BJ (cell line): ENCODE data around the gene HSD11B1L. TPM values are rescaled to one million over a fixed set of nuclear protein-coding genes. Genes with fewer than 3 reads are reported as not detected.
"Not testable (repeated sequence)": the region's sequence is repeated elsewhere in the genome, so short reads cannot be mapped to it uniquely, and the experiment has no call there.

Experiments
- CTCF ChIA-PET: fragments of 350-600 bp; formaldehyde crosslinking; extraction: SDS; loops from one replicate; lab custom pipeline; 2021; ENCODE audit warnings: antibody characterized with exemption, inconsistent platforms; lab: Yijun Ruan, JAX
- POLR2A ChIA-PET: fragments of 300-600 bp; sonication (Branson Sonifier 250); formaldehyde crosslinking; extraction: SDS; loops from one replicate; lab custom pipeline; 2021; ENCODE audit warnings: antibody characterized with exemption; lab: Charles Lee
- DNase-seq: peaks from one replicate; pipeline ENCODE4 v3.0.0-alpha.2; 2011; ENCODE audit warnings: low read depth
- H3K27me3 ChIP-seq: 2 replicates; pipeline ENCODE4 v1.6.0; 2011; ENCODE audit warnings: low read length; ENCODE audit not compliant: control insufficient read depth, insufficient read depth
- H3K36me3 ChIP-seq: 2 replicates; pipeline ENCODE4 v1.5.1; 2011; ENCODE audit warnings: low read length; ENCODE audit not compliant: control insufficient read depth, insufficient read depth
- H3K4me3 ChIP-seq: 2 replicates; pipeline ENCODE4 v1.5.1; 2011; ENCODE audit warnings: low read depth, mild to moderate bottlenecking, control low read depth, low read length
- CTCF ChIP-seq: IDR thresholded peaks from 2 replicates; pipeline ENCODE4 v1.5.1; 2011; ENCODE audit warnings: low read depth, mild to moderate bottlenecking, control low read depth, inconsistent platforms, low read length, moderate library complexity; ENCODE audit not compliant: insufficient read depth
- polyA plus RNA-seq: library from polyadenylated mRNA; depleted of rRNA; stranded (reverse); fragments of >200 nt; gene quantifications from 2 replicates; pipeline ENCODE4 v1.2.3, GENCODE V29; 2011; rRNA removed

The HSD11B1L gene
- polyA plus RNA-seq, 1 experiment, result 5.6 TPM

GRCh38 chr19:5719961-5720790, 39.3 kb downstream of the HSD11B1L start, which contains the start of the genes CATSPERD and LONP1:
TSS of gene CATSPERD (plus strand) at chr19:5720637. CDS start at chr19:5720738, 101 bp downstream.
TSS of gene LONP1 (minus strand) at chr19:5720146. CDS start at chr19:5720132, 14 bp downstream.
- Histone ChIP-seq H3K4me3 (peak within 1 kb of the TSS; percentile 94), H3K36me3 (no peaks in the 10 kb centered on the region), H3K27me3 (no peaks in the 10 kb centered on the region)
- peak; percentile 89 for DNase-seq
- CTCF ChIA-PET, result interaction anchor here (0.6 to 2.3 kb wide), 16 partner anchors 9 to 118 kb away, joined by 3 to 12 read pairs (median 4); partner anchors contain the start of gene RPL36
- TF ChIP-seq CTCF, result peak; percentile 97
- POLR2A ChIA-PET, result interaction anchor here (0.5 to 0.7 kb wide), 4 partner anchors 29 to 77 kb away, joined by 3 to 4 read pairs (median 4); partner anchors contain the start of gene DUS3L

- CTCF ChIA-PET, result interaction anchor here (1.1 kb wide), 1 partner anchor 67 kb away, joined by 3 read pairs; no protein-coding TSS in a partner anchor
- Histone ChIP-seq H3K4me3 (no peak overlapping the region), H3K36me3 (no peaks in the 10 kb centered on the region), H3K27me3 (no peaks in the 10 kb centered on the region; the same call in 1 of the 2 replicates)
- DNase-seq, result no peak
- TF ChIP-seq CTCF, result no peak
- POLR2A ChIA-PET, result no interaction called here
These were observed 46.7 kb downstream of the HSD11B1L start for GRCh38 chr19:5727453-5728050.

GRCh38 chr19:5733172-5733571, 52.3 kb downstream of the HSD11B1L start:
- H3K36me3 ChIP-seq, H3K27me3 ChIP-seq, POLR2A ChIA-PET: not testable (repeated sequence)

More at GRCh38 chr19:5733172-5733571, 52.3 kb downstream of the HSD11B1L start:
- H3K4me3 ChIP-seq, DNase-seq: not testable (repeated sequence)
- CTCF ChIA-PET, result interaction anchor here (1.3 to 2.2 kb wide), 2 partner anchors 13 kb away, joined by 4 to 7 read pairs; partner anchors contain the start of genes CATSPERD and LONP1

Other genes with a start within 250 kb of the HSD11B1L start
- gene ZNRF4, start 225.6 kb upstream of the HSD11B1L start, polyA plus RNA-seq, result not detected in 2 replicates
- gene TINCR, start 113.1 kb upstream of the HSD11B1L start, polyA plus RNA-seq, result 0.07 and 0.23 TPM in 2 replicates
- 13.3 and 15.3 TPM in 2 replicates for gene SAFB2, start 58.3 kb upstream of the HSD11B1L start, polyA plus RNA-seq
- 20.8 and 22.3 TPM in 2 replicates for gene SAFB, start 57.9 kb upstream of the HSD11B1L start, polyA plus RNA-seq
- gene MICOS13, start 511 bp upstream of the HSD11B1L start, polyA plus RNA-seq, result 65.2 and 67.8 TPM in 2 replicates
- gene RPL36, start 9.3 kb downstream of the HSD11B1L start, polyA plus RNA-seq, result 824 and 912 TPM in 2 replicates
- gene LONP1, start 39.1 kb downstream of the HSD11B1L start, polyA plus RNA-seq, result 55.4 and 77.4 TPM in 2 replicates
- not detected in 2 replicates for gene CATSPERD, start 39.6 kb downstream of the HSD11B1L start, polyA plus RNA-seq
- 0.28 and 0.53 TPM in 2 replicates for gene PRR22, start 103.7 kb downstream of the HSD11B1L start, polyA plus RNA-seq
- 9.9 and 13.7 TPM in 2 replicates for gene DUS3L, start 110.1 kb downstream of the HSD11B1L start, polyA plus RNA-seq
- 0.20 and 0.22 TPM in 2 replicates for gene NRTN, start 124.0 kb downstream of the HSD11B1L start, polyA plus RNA-seq
- gene FUT6, start 158.7 kb downstream of the HSD11B1L start, polyA plus RNA-seq, result not detected in 2 replicates
- not detected in 2 replicates for gene FUT3, start 170.4 kb downstream of the HSD11B1L start, polyA plus RNA-seq
- not detected in 2 replicates for gene FUT5, start 189.5 kb downstream of the HSD11B1L start, polyA plus RNA-seq
- 242 and 351 TPM in 2 replicates for gene NDUFA11, start 222.8 kb downstream of the HSD11B1L start, polyA plus RNA-seq
- gene VMAC, start 223.8 kb downstream of the HSD11B1L start, polyA plus RNA-seq, result 3.3 and 4.2 TPM in 2 replicates
- gene CAPS, start 233.2 kb downstream of the HSD11B1L start, polyA plus RNA-seq, result 4.3 and 5.6 TPM in 2 replicates